Measurements from ENCODE around the gene SEZ6L.

Gene SEZ6L

DNA sequence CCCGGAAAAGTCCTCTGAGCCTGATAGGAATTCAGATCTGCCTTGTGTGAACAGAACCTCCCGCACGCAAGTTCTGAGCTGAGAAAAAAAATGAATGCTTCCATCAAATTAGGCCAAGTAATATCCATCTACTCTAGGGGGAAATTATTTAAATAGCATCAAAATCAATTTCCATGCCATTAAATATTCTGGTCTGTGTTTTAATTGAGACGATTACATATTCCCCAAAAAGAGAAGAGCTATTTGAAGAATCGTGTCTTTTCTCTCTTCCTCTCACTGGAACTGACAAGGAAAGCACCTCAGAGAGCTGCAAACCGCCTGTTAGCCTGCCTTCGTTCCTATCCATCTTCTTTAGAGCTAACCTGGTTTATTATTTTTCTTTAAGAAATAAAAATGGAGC, 96.0 kb downstream of the SEZ6L start:
- no peak overlapping the region for H3K27ac ChIP-seq (ENCODE audit: low read depth, low read length)
- H3K36me3 ChIP-seq (ENCODE audit: control insufficient read depth in 5 of 5, insufficient read depth in 5 of 5, low read length in 5 of 5): no peaks in the 10 kb centered on the region
- no peak overlapping the region for H3K9ac ChIP-seq (ENCODE audit: low read length in 5 of 5)
- H3K27me3 ChIP-seq (ENCODE audit: control insufficient read depth in 5 of 5, insufficient read depth in 4 of 5, low read length in 5 of 5): peaks cover 0 to 25% (median 13%) of the 10 kb centered on the region in 5 donors
- no peak overlapping the region for H3K4me3 ChIP-seq (ENCODE audit: low read depth in 1 of 5, low read length in 5 of 5)
- no peaks in the 10 kb centered on the region for H3K9me3 ChIP-seq (ENCODE audit: control insufficient read depth in 5 of 5, low read length in 5 of 5)
- no peaks in the 10 kb centered on the region for H3K4me1 ChIP-seq (ENCODE audit: control insufficient read depth in 5 of 5, insufficient read depth in 5 of 5, low read length in 5 of 5)

DNA sequence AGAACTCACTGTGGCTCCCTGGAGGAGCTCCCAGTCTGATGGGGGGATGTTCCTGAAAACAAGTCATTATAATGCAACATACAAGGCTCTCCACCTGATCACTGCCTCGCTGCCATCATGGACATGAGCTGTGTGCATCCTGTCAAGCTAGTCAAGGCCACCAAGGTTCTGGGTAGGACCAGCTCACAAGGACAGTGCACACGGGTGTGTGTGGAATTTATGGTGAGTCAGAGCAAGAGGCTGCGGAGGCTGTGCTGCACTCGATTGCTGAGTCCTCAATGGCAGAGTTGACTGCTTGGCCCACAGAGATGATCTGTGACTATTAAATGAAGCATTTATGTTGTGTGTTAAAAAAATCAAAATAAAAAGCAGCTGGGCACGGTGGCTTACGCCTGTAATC, 96.6 kb downstream of the SEZ6L start:
- H3K36me3 ChIP-seq (ENCODE audit: control insufficient read depth in 5 of 5, insufficient read depth in 5 of 5, low read length in 5 of 5): no peaks in the 10 kb centered on the region
- no peaks in the 10 kb centered on the region for H3K9me3 ChIP-seq (ENCODE audit: control insufficient read depth in 5 of 5, low read length in 5 of 5)
- peaks cover 0 to 25% (median 13%) of the 10 kb centered on the region in 5 donors for H3K27me3 ChIP-seq (ENCODE audit: control insufficient read depth in 5 of 5, insufficient read depth in 4 of 5, low read length in 5 of 5)
- H3K9ac ChIP-seq (ENCODE audit: low read length in 5 of 5): no peak overlapping the region
- H3K4me3 ChIP-seq (ENCODE audit: low read depth in 1 of 5, low read length in 5 of 5): no peak overlapping the region
- no peak overlapping the region for H3K27ac ChIP-seq (ENCODE audit: low read depth, low read length)
- H3K4me1 ChIP-seq (ENCODE audit: control insufficient read depth in 5 of 5, insufficient read depth in 5 of 5, low read length in 5 of 5): no peaks in the 10 kb centered on the region

DNA sequence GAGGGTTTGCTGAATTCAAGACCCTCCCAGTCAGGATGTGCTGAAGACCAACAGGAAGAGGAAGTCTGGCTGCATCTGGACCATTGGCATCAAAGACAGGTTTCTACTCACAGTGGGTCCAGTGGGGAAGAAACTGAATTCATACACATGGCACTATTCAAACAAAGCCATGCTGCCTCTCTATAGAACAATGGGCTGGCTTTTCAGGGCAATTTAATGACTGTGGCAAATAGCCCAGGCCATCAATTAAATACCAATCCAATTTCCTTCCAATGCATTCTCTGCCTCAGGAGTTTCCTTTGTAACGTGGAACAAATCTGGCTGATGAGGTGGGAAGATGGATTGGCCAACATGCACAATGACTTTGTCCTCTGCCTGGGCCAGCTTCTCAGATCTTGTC, 98.6 kb downstream of the SEZ6L start:
- no peaks in the 10 kb centered on the region for H3K4me1 ChIP-seq (ENCODE audit: control insufficient read depth in 5 of 5, insufficient read depth in 5 of 5, low read length in 5 of 5)
- H3K9ac ChIP-seq (ENCODE audit: low read length in 5 of 5): no peak overlapping the region
- H3K27ac ChIP-seq (ENCODE audit: low read depth, low read length): no peak overlapping the region
- peaks cover under 1 to 19% (median 14%) of the 10 kb centered on the region in 5 donors for H3K27me3 ChIP-seq (ENCODE audit: control insufficient read depth in 5 of 5, insufficient read depth in 4 of 5, low read length in 5 of 5)
- H3K36me3 ChIP-seq (ENCODE audit: control insufficient read depth in 5 of 5, insufficient read depth in 5 of 5, low read length in 5 of 5): no peaks in the 10 kb centered on the region
- H3K4me3 ChIP-seq (ENCODE audit: low read depth in 1 of 5, low read length in 5 of 5): no peak overlapping the region
- no peaks in the 10 kb centered on the region for H3K9me3 ChIP-seq (ENCODE audit: control insufficient read depth in 5 of 5, low read length in 5 of 5)

DNA sequence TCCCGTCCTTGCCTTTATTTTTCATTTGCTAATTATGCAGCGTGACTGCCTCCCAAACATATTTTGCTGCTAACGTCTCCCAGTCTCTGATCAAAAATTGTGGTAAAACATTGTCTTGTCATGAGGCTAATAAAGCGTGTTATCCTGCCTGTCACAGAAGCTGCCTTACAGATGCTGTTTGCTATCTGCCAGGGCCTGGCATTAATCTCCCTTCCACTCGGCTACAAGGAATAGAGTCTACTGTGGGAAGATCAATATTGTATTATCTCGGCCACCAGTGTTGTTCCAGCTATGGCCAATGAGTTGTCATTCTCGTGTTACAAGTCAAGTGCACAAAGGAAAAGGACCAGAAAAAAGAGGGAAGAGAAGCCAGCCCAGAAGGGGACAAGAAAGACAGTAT, 100.3 kb downstream of the SEZ6L start:
- H3K4me3 ChIP-seq (ENCODE audit: low read depth in 1 of 5, low read length in 5 of 5): no peak overlapping the region
- H3K9me3 ChIP-seq (ENCODE audit: control insufficient read depth in 5 of 5, low read length in 5 of 5): no peaks in the 10 kb centered on the region
- H3K36me3 ChIP-seq (ENCODE audit: control insufficient read depth in 5 of 5, insufficient read depth in 5 of 5, low read length in 5 of 5): no peaks in the 10 kb centered on the region
- no peak overlapping the region for H3K27ac ChIP-seq (ENCODE audit: low read depth, low read length)
- peaks cover 6 to 15% (median 13%) of the 10 kb centered on the region in 5 donors for H3K27me3 ChIP-seq (ENCODE audit: control insufficient read depth in 5 of 5, insufficient read depth in 4 of 5, low read length in 5 of 5)
- H3K4me1 ChIP-seq (ENCODE audit: control insufficient read depth in 5 of 5, insufficient read depth in 5 of 5, low read length in 5 of 5): no peaks in the 10 kb centered on the region
- H3K9ac ChIP-seq (ENCODE audit: low read length in 5 of 5): no peak overlapping the region

DNA sequence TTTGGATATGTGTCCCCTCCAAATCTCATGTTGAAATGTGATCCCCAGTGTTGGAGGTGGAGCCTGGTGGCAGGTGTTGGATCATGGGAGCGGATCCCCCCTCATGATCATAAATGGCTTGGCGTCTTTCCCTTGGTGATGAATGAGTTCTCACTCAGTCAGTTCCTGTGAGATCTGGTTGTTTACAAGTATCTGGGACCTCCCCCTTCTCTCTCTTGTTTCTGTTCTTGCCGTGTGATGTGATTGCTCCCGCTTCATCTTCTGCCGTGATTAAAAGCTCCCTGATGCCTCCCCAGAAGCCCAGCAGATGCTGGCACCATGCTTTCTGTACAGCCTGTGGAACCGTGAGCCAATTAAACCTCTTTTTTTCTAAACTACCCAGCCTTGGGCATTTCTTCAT, 102.2 kb downstream of the SEZ6L start:
- peaks cover 5 to 10% (median 7%) of the 10 kb centered on the region in 5 donors for H3K27me3 ChIP-seq (ENCODE audit: control insufficient read depth in 5 of 5, insufficient read depth in 4 of 5, low read length in 5 of 5)
- H3K36me3 ChIP-seq (ENCODE audit: control insufficient read depth in 5 of 5, insufficient read depth in 5 of 5, low read length in 5 of 5): no peaks in the 10 kb centered on the region
- no peaks in the 10 kb centered on the region for H3K9me3 ChIP-seq (ENCODE audit: control insufficient read depth in 5 of 5, low read length in 5 of 5)
- no peak overlapping the region for H3K9ac ChIP-seq (ENCODE audit: low read length in 5 of 5)
- H3K27ac ChIP-seq (ENCODE audit: low read depth, low read length): no peak overlapping the region
- H3K4me3 ChIP-seq (ENCODE audit: low read depth in 1 of 5, low read length in 5 of 5): no peak overlapping the region
- H3K4me1 ChIP-seq (ENCODE audit: control insufficient read depth in 5 of 5, insufficient read depth in 5 of 5, low read length in 5 of 5): no peaks in the 10 kb centered on the region

DNA sequence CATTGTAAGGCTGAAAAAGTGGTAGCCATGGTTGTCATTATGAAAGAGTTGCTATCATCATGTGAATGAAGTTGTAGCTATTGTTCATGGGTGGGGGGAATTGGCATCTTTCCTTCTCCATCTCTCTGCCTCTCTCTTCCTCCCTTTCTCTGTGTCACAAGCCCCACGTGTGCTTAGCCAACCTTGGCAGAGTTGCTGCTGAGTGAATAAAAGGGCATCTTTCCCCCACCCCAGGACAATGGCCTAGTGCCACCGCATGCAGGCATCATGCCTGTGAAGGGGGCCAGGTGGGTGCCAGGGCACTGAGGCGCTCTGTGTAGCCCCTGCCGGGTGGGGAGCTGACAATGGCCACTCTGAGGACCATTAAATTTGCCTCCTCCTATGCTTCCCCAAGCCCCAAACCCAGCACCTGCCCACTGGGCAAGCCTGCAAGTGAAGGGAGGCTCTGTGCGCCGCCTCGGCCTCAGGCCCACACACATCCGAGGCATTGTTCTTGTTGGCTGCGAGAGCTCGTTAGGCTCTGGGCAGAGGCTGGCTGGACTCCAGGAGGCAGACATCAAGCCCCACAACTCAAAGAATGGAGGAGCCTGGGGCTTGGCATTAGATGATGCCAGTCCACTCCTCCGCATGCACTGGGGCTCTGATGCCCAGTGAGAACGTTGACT, 103.9 kb downstream of the SEZ6L start:
- H3K27ac ChIP-seq (ENCODE audit: low read depth, low read length): no peak overlapping the region
- H3K36me3 ChIP-seq (ENCODE audit: control insufficient read depth in 5 of 5, insufficient read depth in 5 of 5, low read length in 5 of 5): no peaks in the 10 kb centered on the region
- H3K27me3 ChIP-seq (ENCODE audit: control insufficient read depth in 5 of 5, insufficient read depth in 4 of 5, low read length in 5 of 5): peaks cover 6 to 18% (median 11%) of the 10 kb centered on the region in 5 donors
- no peaks in the 10 kb centered on the region for H3K4me1 ChIP-seq (ENCODE audit: control insufficient read depth in 5 of 5, insufficient read depth in 5 of 5, low read length in 5 of 5)
- no peaks in the 10 kb centered on the region for H3K9me3 ChIP-seq (ENCODE audit: control insufficient read depth in 5 of 5, low read length in 5 of 5)
- H3K9ac ChIP-seq (ENCODE audit: low read length in 5 of 5): no peak overlapping the region
- H3K4me3 ChIP-seq (ENCODE audit: low read depth in 1 of 5, low read length in 5 of 5): no peak overlapping the region

DNA sequence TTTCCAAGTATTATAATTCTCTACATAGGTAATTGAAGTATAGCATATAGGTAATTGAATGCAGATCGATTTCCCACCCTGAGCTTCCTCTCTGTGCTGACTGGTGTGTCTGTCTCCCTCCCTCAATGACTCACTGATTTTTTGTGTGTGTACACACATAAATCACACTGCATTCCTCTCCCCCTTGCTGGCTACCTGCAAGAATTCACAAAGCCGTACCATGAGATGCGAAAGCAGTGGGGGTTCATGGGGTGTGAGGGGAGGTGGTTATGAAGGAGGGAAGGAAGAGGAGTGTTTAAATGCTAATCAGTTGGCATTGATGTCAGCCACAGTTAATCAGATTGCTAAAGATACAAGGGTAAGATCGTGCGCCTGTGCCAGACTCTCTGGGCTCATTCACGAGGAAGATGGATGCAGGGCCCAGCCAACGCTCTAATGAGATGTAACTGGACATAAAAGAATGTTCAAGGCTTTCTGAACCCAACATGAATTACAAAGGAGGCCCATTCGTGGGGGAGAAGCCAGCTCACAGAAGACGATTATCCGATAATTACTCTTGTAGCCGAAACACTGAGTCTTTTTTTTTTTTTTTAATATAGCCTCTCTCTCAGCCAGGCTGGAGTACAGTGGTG, 107.4 kb downstream of the SEZ6L start:
- Histone ChIP-seq H3K9me3 (ENCODE audit: control insufficient read depth in 5 of 5, low read length in 5 of 5) (no peaks in the 10 kb centered on the region), H3K4me1 (ENCODE audit: control insufficient read depth in 5 of 5, insufficient read depth in 5 of 5, low read length in 5 of 5) (no peaks in the 10 kb centered on the region), H3K27me3 (ENCODE audit: control insufficient read depth in 5 of 5, insufficient read depth in 4 of 5, low read length in 5 of 5) (peaks cover 6 to 18% (median 11%) of the 10 kb centered on the region in 5 donors), H3K36me3 (ENCODE audit: control insufficient read depth in 5 of 5, insufficient read depth in 5 of 5, low read length in 5 of 5) (no peaks in the 10 kb centered on the region), H3K27ac (ENCODE audit: low read depth, low read length) (no peak overlapping the region), H3K4me3 (ENCODE audit: low read depth in 1 of 5, low read length in 5 of 5) (no peak overlapping the region), H3K9ac (ENCODE audit: low read length in 5 of 5) (no peak overlapping the region)

DNA sequence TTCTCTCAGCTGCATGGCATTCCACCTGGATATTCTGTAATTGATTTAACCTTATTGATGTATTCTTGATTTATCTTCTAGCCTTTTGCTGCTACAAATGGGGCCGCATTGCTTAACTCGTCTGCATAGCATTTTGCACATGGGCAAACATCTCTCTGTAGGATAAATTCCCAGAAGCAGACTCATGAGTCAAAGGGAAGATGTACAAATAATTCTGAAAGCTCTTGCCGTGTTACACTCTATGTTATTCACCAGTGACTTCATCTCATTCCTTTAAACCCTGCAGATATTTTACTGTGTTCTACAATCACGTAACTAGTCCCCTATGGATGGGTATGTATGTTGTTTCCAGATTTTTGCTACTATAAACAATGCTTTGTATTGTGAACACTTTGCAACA, 112.7 kb downstream of the SEZ6L start:
- Histone ChIP-seq H3K4me3 (ENCODE audit: low read depth in 1 of 5, low read length in 5 of 5) (no peak overlapping the region), H3K4me1 (ENCODE audit: control insufficient read depth in 5 of 5, insufficient read depth in 5 of 5, low read length in 5 of 5) (no peaks in the 10 kb centered on the region), H3K9ac (ENCODE audit: low read length in 5 of 5) (no peak overlapping the region), H3K36me3 (ENCODE audit: control insufficient read depth in 5 of 5, insufficient read depth in 5 of 5, low read length in 5 of 5) (no peaks in the 10 kb centered on the region), H3K9me3 (ENCODE audit: control insufficient read depth in 5 of 5, low read length in 5 of 5) (no peaks in the 10 kb centered on the region), H3K27ac (ENCODE audit: low read depth, low read length) (no peak overlapping the region), H3K27me3 (ENCODE audit: control insufficient read depth in 5 of 5, insufficient read depth in 4 of 5, low read length in 5 of 5) (peaks cover 0 to 12% (median 4%) of the 10 kb centered on the region in 5 donors)

DNA sequence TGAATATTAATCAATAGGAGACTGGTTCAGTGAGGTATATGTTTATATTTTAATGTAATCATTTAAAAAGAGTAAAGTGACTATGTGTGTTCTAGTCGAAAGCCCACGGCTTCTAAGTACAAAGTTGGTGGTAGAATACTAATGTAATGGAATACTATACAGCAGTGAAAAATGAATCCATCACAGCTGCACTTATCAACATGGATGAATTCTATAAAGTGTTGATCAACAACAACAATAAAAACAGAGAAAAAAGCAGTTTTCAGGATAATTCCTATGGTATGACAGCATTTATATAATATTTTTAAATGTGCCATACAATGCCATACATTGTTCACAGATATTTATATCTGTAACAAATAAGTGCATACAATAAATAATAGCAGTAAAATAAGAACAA, 114.1 kb downstream of the SEZ6L start:
- H3K36me3 ChIP-seq (ENCODE audit: control insufficient read depth in 5 of 5, insufficient read depth in 5 of 5, low read length in 5 of 5): no peaks in the 10 kb centered on the region
- no peaks in the 10 kb centered on the region for H3K9me3 ChIP-seq (ENCODE audit: control insufficient read depth in 5 of 5, low read length in 5 of 5)
- H3K9ac ChIP-seq (ENCODE audit: low read length in 5 of 5): no peak overlapping the region
- H3K4me3 ChIP-seq (ENCODE audit: low read depth in 1 of 5, low read length in 5 of 5): no peak overlapping the region
- H3K27me3 ChIP-seq (ENCODE audit: control insufficient read depth in 5 of 5, insufficient read depth in 4 of 5, low read length in 5 of 5): peaks cover 0 to 10% (median 2%) of the 10 kb centered on the region in 5 donors
- H3K27ac ChIP-seq (ENCODE audit: low read depth, low read length): no peak overlapping the region
- no peaks in the 10 kb centered on the region for H3K4me1 ChIP-seq (ENCODE audit: control insufficient read depth in 5 of 5, insufficient read depth in 5 of 5, low read length in 5 of 5)

DNA sequence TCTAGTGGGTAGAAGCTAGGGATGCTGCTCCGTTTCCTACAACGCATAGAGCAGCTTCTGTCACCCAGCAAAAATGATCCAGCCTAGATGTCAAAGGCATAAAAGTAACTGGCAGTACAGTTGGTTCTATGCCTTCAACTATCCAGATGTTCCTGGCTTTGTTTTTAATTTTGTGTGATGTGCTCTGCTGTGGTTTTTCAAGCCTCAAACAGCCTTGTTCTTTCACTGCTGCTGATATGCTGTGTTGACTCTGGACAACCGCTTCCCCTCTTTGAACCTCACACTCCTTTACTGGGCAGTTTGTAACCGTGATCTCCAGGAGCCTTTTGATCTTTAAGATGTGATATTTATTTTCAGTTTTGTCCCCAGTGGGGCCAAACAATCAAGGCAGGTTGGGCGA, 116.4 kb downstream of the SEZ6L start:
- no peaks in the 10 kb centered on the region for H3K4me1 ChIP-seq (ENCODE audit: control insufficient read depth in 5 of 5, insufficient read depth in 5 of 5, low read length in 5 of 5)

More for the DNA sequence above, 116.4 kb downstream of the SEZ6L start:
- H3K27ac ChIP-seq (ENCODE audit: low read depth, low read length): no peak overlapping the region
- no peaks in the 10 kb centered on the region for H3K36me3 ChIP-seq (ENCODE audit: control insufficient read depth in 5 of 5, insufficient read depth in 5 of 5, low read length in 5 of 5)
- peaks cover 0 to 19% (median 4%) of the 10 kb centered on the region in 5 donors for H3K27me3 ChIP-seq (ENCODE audit: control insufficient read depth in 5 of 5, insufficient read depth in 4 of 5, low read length in 5 of 5)
- H3K9ac ChIP-seq (ENCODE audit: low read length in 5 of 5): no peak overlapping the region
- H3K4me3 ChIP-seq (ENCODE audit: low read depth in 1 of 5, low read length in 5 of 5): no peak overlapping the region
- H3K9me3 ChIP-seq (ENCODE audit: control insufficient read depth in 5 of 5, low read length in 5 of 5): no peaks in the 10 kb centered on the region

Data from subcutaneous abdominal adipose tissue (tissue), 5 donors.